Panc1 (cell line): ENCODE measurements around the gene CORO2B. TPM values are rescaled to one million over a fixed set of nuclear protein-coding genes. Genes with fewer than 3 reads are reported as not detected.

ENCODE experiments used
- ATAC-seq: fragments of 200-7000 bp; cut with Tn5 transposase; 2 replicates; pipeline ENCODE4 v1.9.1; 2020; ENCODE audit warnings: mild to moderate bottlenecking, moderate library complexity
- BruUV-seq: library from RNA; stranded (reverse); fragments of 400-500 nt; replicated peaks from 2 replicates; lab custom pipeline; 2021; lab: Mats Ljungman, UMichigan
- CTCF ChIA-PET: fragments of 300-600 bp; sonication (Branson Sonifier 250); formaldehyde crosslinking; loops from one replicate; lab custom pipeline; 2022; ENCODE audit warnings: antibody characterized with exemption; lab: Charles Lee
- POLR2A ChIA-PET: fragments of 300-600 bp; sonication (Branson Sonifier 250); formaldehyde crosslinking; loops from one replicate; lab custom pipeline; 2022; ENCODE audit warnings: antibody characterized with exemption; lab: Charles Lee
- DNase-seq: peaks from one replicate; pipeline ENCODE4 v3.0.0-alpha.2; 2010; ENCODE audit warnings: low read depth, low spot score
- H3K27ac ChIP-seq: 2 replicates; pipeline ENCODE4 v1.5.1; 2011; ENCODE audit warnings: mild to moderate bottlenecking, low read length, inconsistent platforms
- H3K27me3 ChIP-seq: fragments of 200-500 bp; sonication (Bioruptor generic); 2 replicates; pipeline ENCODE4 v1.6.0; 2014; ENCODE audit warnings: low read length, inconsistent platforms; ENCODE audit not compliant: control insufficient read depth, insufficient read depth
- H3K36me3 ChIP-seq: fragments of 200-500 bp; sonication (Bioruptor generic); 2 replicates; pipeline ENCODE4 v1.5.1; 2014; ENCODE audit warnings: inconsistent platforms, mild to moderate bottlenecking, low read length, moderate library complexity; ENCODE audit not compliant: control insufficient read depth, insufficient read depth
- H3K4me1 ChIP-seq: 2 replicates; pipeline ENCODE4 v1.5.1; 2011; ENCODE audit warnings: inconsistent platforms, mild to moderate bottlenecking, low read length, moderate library complexity; ENCODE audit not compliant: control insufficient read depth, insufficient read depth
- H3K4me3 ChIP-seq, 2 experiments: 2 replicates each; pipeline ENCODE4 v1.5.1; 2011 to 2012; ENCODE audit warnings: low read depth in 2 of 2, low read length in 2 of 2, mild to moderate bottlenecking in 2 of 2, inconsistent platforms in 1 of 2, moderate library complexity in 1 of 2
- H3K9me3 ChIP-seq: fragments of 200-500 bp; sonication (Bioruptor generic); 2 replicates; pipeline ENCODE4 v1.5.1; 2014; ENCODE audit warnings: low read depth, mild to moderate bottlenecking, inconsistent platforms, low read length, moderate library complexity; ENCODE audit not compliant: control insufficient read depth, insufficient read depth
- CTCF ChIP-seq: fragments of 450-650 bp; IDR thresholded peaks from 2 replicates; pipeline ENCODE4 v1.5.1; 2017; ENCODE audit warnings: mild to moderate bottlenecking
- POLR2AphosphoS5 ChIP-seq: IDR thresholded peaks from 2 replicates; pipeline ENCODE4 v1.6.1; 2012; ENCODE audit warnings: mild to moderate bottlenecking, low read depth, low read length, moderate library complexity
- REST ChIP-seq, 2 experiments: IDR thresholded peaks; 2 replicates each; pipeline ENCODE4 v1.6.1; 2011 to 2012; ENCODE audit warnings: low read depth in 2 of 2, control low read depth in 1 of 2, low read length in 1 of 2, mild to moderate bottlenecking in 1 of 2, moderate library complexity in 1 of 2; ENCODE audit not compliant: insufficient read depth in 1 of 2
- SIN3A ChIP-seq: IDR thresholded peaks from 2 replicates; pipeline ENCODE4 v1.6.1; 2012; ENCODE audit warnings: low read depth, mild to moderate bottlenecking, low read length, moderate library complexity, borderline replicate concordance; ENCODE audit not compliant: insufficient read depth
- TCF7L2 ChIP-seq: IDR thresholded peaks from 2 replicates; pipeline ENCODE4 v1.6.1; 2011; ENCODE audit warnings: mild to moderate bottlenecking, low read depth, low read length, inconsistent platforms
- in situ Hi-C: cut with HindIII; loops from 2 replicates; pipeline ENCODE4 v1.10.0; 2016; ENCODE audit warnings: low sequenced_read_pairs, low pct_unique_long_range_greater_than_20kb
- intact Hi-C: fragments of 100-400 bp; cut with micrococcal nuclease; formaldehyde crosslinking; loops from one replicate; pipeline ENCODE4 v1.10.0; 2022; ENCODE audit not compliant: unreplicated experiment
- total RNA-seq: library from RNA; stranded (reverse); gene quantifications from one replicate; pipeline ENCODE4 v1.2.1, GENCODE V29; 2021; ENCODE audit not compliant: unreplicated experiment

Gene CORO2B
- total RNA-seq, 1 experiment from 2014 or later, result 0.36 TPM

DNA sequence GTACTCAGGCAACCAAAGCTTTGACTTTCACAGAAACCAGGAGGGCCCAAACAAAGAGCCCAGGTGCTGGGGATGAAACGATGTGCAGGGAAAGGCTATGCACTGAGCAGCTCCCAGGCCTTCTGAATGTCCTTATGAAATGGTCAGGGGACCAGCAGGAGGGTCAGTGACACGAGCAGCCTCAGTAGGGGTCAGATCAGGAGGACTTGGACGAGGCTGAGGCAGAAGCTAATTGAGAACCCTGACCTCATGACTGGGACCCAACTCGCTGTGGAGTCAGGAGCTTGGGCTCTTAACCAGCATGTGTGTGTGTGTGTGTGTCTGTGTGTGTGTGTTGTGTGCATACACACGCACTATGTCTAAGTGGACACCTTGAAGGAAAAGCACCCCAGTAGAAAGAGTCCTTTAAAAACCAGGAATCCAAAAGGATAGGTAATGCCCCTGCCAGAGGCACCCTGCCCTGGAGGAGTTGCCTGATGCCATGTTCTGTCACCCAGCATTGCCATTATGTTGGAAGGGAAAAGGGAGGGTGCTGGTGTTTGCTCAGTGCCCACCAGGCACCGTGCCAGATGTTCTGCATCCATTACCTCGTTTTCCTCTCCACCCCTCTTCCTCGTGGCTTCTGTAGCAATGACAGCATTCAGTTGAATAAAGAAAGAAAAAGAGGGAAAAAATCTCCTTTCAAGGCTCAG lies 50.9 kb downstream of the CORO2B start:
- H3K27ac ChIP-seq, result no peak overlapping the region
- no peak for ATAC-seq
- in situ Hi-C loops, result no loop called here
- H3K27me3 ChIP-seq, result peaks cover 3% of the 10 kb centered on the region
- ChIA-PET CTCF (no interaction called here), POLR2A (no interaction called here)
- TF ChIP-seq CTCF (no peak), REST (IDR thresholded peaks at IDR 0.05; ENCODE audit: insufficient read depth in 1 of 2, low read depth in 2 of 2, low read length in 1 of 2) (no peak), SIN3A (no peak), POLR2AphosphoS5 (no peak), TCF7L2 (no peak)
- no peaks in the 10 kb centered on the region for H3K4me1 ChIP-seq
- no peak overlapping the region for H3K4me3 ChIP-seq
- intact Hi-C loops, result no loop called here
- H3K9me3 ChIP-seq, result no peaks in the 10 kb centered on the region
- DNase-seq, result no peak
- H3K36me3 ChIP-seq, result no peaks in the 10 kb centered on the region
- no TSS peak for BruUV-seq

- POLR2A ChIA-PET, result no interaction called here
- Histone ChIP-seq H3K4me1 (no peaks in the 10 kb centered on the region), H3K27me3 (peaks cover 3% of the 10 kb centered on the region), H3K4me3 (no peak overlapping the region), H3K36me3 (no peaks in the 10 kb centered on the region), H3K9me3 (no peaks in the 10 kb centered on the region), H3K27ac (no peak overlapping the region)
- ATAC-seq, result no peak
- in situ Hi-C loops (no loop called here), intact Hi-C loops (no loop called here)
- CTCF ChIA-PET, result no interaction called here
- no peak for DNase-seq
- no TSS peak for BruUV-seq
- TF ChIP-seq POLR2AphosphoS5 (no peak), REST (IDR thresholded peaks at IDR 0.05; ENCODE audit: insufficient read depth in 1 of 2, low read depth in 2 of 2, low read length in 1 of 2) (no peak), TCF7L2 (no peak), SIN3A (no peak), CTCF (no peak)
Observed at GRCh38 chr15:68630211-68630555, 51.4 kb downstream of the CORO2B start.
